Trophoblast cell (in vitro differentiated cells and primary cell): Measurements from ENCODE around the gene SLAMF1.

Source experiments
- DNase-seq, 2 donors: peaks; one replicate each; pipeline ENCODE4 v3.0.0-alpha.2; 2016
- H2AFZ ChIP-seq: 2 replicates; pipeline ENCODE4 v1.6.1; 2013; ENCODE audit warnings: low read length, moderate library complexity, mild to moderate bottlenecking; ENCODE audit not compliant: insufficient read depth, poor library complexity
- H2AK5ac ChIP-seq: 2 replicates; pipeline ENCODE4 v1.6.1; 2013; ENCODE audit warnings: mild to moderate bottlenecking, low read length
- H2BK120ac ChIP-seq: 2 replicates; pipeline ENCODE4 v1.6.1; 2013; ENCODE audit warnings: low read length, mild to moderate bottlenecking, moderate library complexity; ENCODE audit not compliant: insufficient read depth, poor library complexity
- H2BK12ac ChIP-seq: 2 replicates; pipeline ENCODE4 v1.6.1; 2013; ENCODE audit warnings: mild to moderate bottlenecking, low read length, moderate library complexity
- H2BK5ac ChIP-seq: 2 replicates; pipeline ENCODE4 v1.6.1; 2013; ENCODE audit warnings: low read length, low read depth, moderate library complexity, mild to moderate bottlenecking; ENCODE audit not compliant: poor library complexity
- H3K14ac ChIP-seq: 2 replicates; pipeline ENCODE4 v1.6.1; 2013; ENCODE audit warnings: mild to moderate bottlenecking, low read length
- H3K18ac ChIP-seq: 2 replicates; pipeline ENCODE4 v1.6.1; 2013; ENCODE audit warnings: mild to moderate bottlenecking, low read length
- H3K23ac ChIP-seq: 2 replicates; pipeline ENCODE4 v1.6.1; 2013; ENCODE audit warnings: low read length
- H3K27ac ChIP-seq: 2 replicates; pipeline ENCODE4 v1.5.1; 2013; ENCODE audit warnings: low read depth, mild to moderate bottlenecking, inconsistent platforms, low read length, moderate library complexity
- H3K27me3 ChIP-seq: 2 replicates; pipeline ENCODE4 v1.6.1; 2013; ENCODE audit warnings: inconsistent platforms, mild to moderate bottlenecking, low read length, moderate library complexity; ENCODE audit not compliant: insufficient read depth
- H3K36me3 ChIP-seq, 2 experiments: 1 replicate in 1 of 2; 2 replicates in 1 of 2; pipeline ENCODE4 v1.6.1; 2013; ENCODE audit warnings: low read length in 2 of 2, mild to moderate bottlenecking in 2 of 2, moderate library complexity in 1 of 2; ENCODE audit not compliant: insufficient read depth in 2 of 2, control insufficient read depth in 1 of 2
- H3K4ac ChIP-seq: 2 replicates; pipeline ENCODE4 v1.6.1; 2013; ENCODE audit warnings: low read depth, mild to moderate bottlenecking, low read length, moderate library complexity
- H3K4me1 ChIP-seq, 2 experiments: 1 replicate in 1 of 2; 2 replicates in 1 of 2; pipeline ENCODE4 v1.6.1; 2013; ENCODE audit warnings: low read length in 2 of 2, mild to moderate bottlenecking in 2 of 2, moderate library complexity in 1 of 2; ENCODE audit not compliant: insufficient read depth in 2 of 2, control insufficient read depth in 1 of 2
- H3K4me2 ChIP-seq: 2 replicates; pipeline ENCODE4 v1.6.1; 2013; ENCODE audit warnings: inconsistent platforms, mild to moderate bottlenecking, low read length, moderate library complexity
- H3K4me3 ChIP-seq: 2 replicates; pipeline ENCODE4 v1.5.1; 2013; ENCODE audit warnings: mild to moderate bottlenecking, low read depth, low read length, inconsistent platforms
- H3K79me1 ChIP-seq: one replicate; pipeline ENCODE4 v1.6.1; 2013; ENCODE audit warnings: low read length
- H3K79me2 ChIP-seq: 2 replicates; pipeline ENCODE4 v1.6.1; 2013; ENCODE audit warnings: low read length, mild to moderate bottlenecking; ENCODE audit not compliant: control insufficient read depth, insufficient read depth, poor library complexity
- H3K9ac ChIP-seq: 2 replicates; pipeline ENCODE4 v1.6.1; 2013; ENCODE audit warnings: mild to moderate bottlenecking, low read length
- H3K9me3 ChIP-seq: 2 replicates; pipeline ENCODE4 v1.6.1; 2013; ENCODE audit warnings: low read depth, mild to moderate bottlenecking, control low read depth, inconsistent platforms, low read length; ENCODE audit not compliant: insufficient read depth
- H4K12ac ChIP-seq: 2 replicates; pipeline ENCODE4 v1.6.1; 2013; ENCODE audit warnings: low read depth, mild to moderate bottlenecking, low read length, moderate library complexity
- H4K8ac ChIP-seq: 2 replicates; pipeline ENCODE4 v1.6.1; 2013; ENCODE audit warnings: low read depth, mild to moderate bottlenecking, low read length, moderate library complexity
- H4K91ac ChIP-seq: one replicate; pipeline ENCODE4 v1.6.1; 2013; ENCODE audit warnings: low read depth, mild to moderate bottlenecking, low read length, moderate library complexity
- WGBS: extraction: QIAGEN DNeasy Blood & Tissue Kit; methylation state at CpG from one replicate; pipeline ENCODE4 v1.1.7; 2013; ENCODE audit warnings: missing lambda C conversion rate; ENCODE audit not compliant: insufficient read length, insufficient coverage; ENCODE audit errors: extremely low coverage; 5-methylcytosine and 5-hydroxymethylcytosine counted together

The SLAMF1 gene

GRCh38 chr1:160615660-160616059, 31.2 kb downstream of the SLAMF1 start:
- Histone ChIP-seq H4K12ac (no peak overlapping the region), H4K91ac (no peak overlapping the region), H2BK5ac (no peak overlapping the region), H3K14ac (no peak overlapping the region), H3K79me2 (no peaks in the 10 kb centered on the region), H3K23ac (no peak overlapping the region), H3K27ac (no peak overlapping the region), H3K4me2 (no peak overlapping the region), H2AK5ac (no peak overlapping the region), H2AFZ (no peak overlapping the region), H4K8ac (no peak overlapping the region), H3K18ac (no peak overlapping the region), H3K36me3 (no peaks in the 10 kb centered on the region), H3K27me3 (no peaks in the 10 kb centered on the region), H2BK120ac (no peak overlapping the region), H3K4ac (no peak overlapping the region), H3K9me3 (no peaks in the 10 kb centered on the region), H3K4me1 (no peaks in the 10 kb centered on the region), H3K9ac (no peak overlapping the region), H3K79me1 (no peaks in the 10 kb centered on the region), H2BK12ac (no peak overlapping the region), H3K4me3 (no peak overlapping the region)
- no CpG with 5 or more reads among the region's 2 CpGs for WGBS
- no peak for DNase-seq

GRCh38 chr1:160614410-160614809, 32.4 kb downstream of the SLAMF1 start:
- Histone ChIP-seq H3K9ac (no peak overlapping the region), H3K4me2 (no peak overlapping the region), H4K8ac (no peak overlapping the region), H2AFZ (no peak overlapping the region), H2BK120ac (no peak overlapping the region), H2BK5ac (no peak overlapping the region), H3K27ac (no peak overlapping the region), H3K27me3 (no peaks in the 10 kb centered on the region), H2AK5ac (no peak overlapping the region), H4K91ac (no peak overlapping the region), H3K4me1 (no peaks in the 10 kb centered on the region), H4K12ac (no peak overlapping the region), H3K4me3 (no peak overlapping the region), H3K79me1 (no peaks in the 10 kb centered on the region), H3K4ac (no peak overlapping the region), H3K9me3 (no peaks in the 10 kb centered on the region), H2BK12ac (no peak overlapping the region), H3K14ac (no peak overlapping the region), H3K23ac (no peak overlapping the region), H3K79me2 (no peaks in the 10 kb centered on the region), H3K36me3 (no peaks in the 10 kb centered on the region), H3K18ac (no peak overlapping the region)
- no CpG with 5 or more reads among the region's 5 CpGs for WGBS
- peak in 1 of 2 donors; percentile 61 for DNase-seq

- Histone ChIP-seq H4K91ac (no peak overlapping the region), H3K9me3 (no peaks in the 10 kb centered on the region), H3K27me3 (no peaks in the 10 kb centered on the region), H3K4me2 (no peak overlapping the region), H4K12ac (no peak overlapping the region), H3K9ac (no peak overlapping the region), H3K79me1 (no peaks in the 10 kb centered on the region), H2BK12ac (no peak overlapping the region), H3K27ac (no peak overlapping the region), H3K4ac (no peak overlapping the region), H2AK5ac (no peak overlapping the region), H3K4me3 (no peak overlapping the region), H2AFZ (no peak overlapping the region), H3K4me1 (no peaks in the 10 kb centered on the region), H4K8ac (no peak overlapping the region), H2BK120ac (no peak overlapping the region), H3K36me3 (no peaks in the 10 kb centered on the region), H3K23ac (no peak overlapping the region), H2BK5ac (no peak overlapping the region), H3K18ac (no peak overlapping the region), H3K79me2 (no peaks in the 10 kb centered on the region), H3K14ac (no peak overlapping the region)
- no CpG with 5 or more reads among the region's 6 CpGs for WGBS
- DNase-seq = no peak
These were observed 34.1 kb downstream of the SLAMF1 start for GRCh38 chr1:160612613-160613218.

- no CpG with 5 or more reads among the region's 1 CpG for WGBS
- no peaks in the 10 kb centered on the region for H3K4me1 ChIP-seq
These were observed 36.1 kb downstream of the SLAMF1 start for GRCh38 chr1:160610569-160611242.

More at GRCh38 chr1:160610569-160611242, 36.1 kb downstream of the SLAMF1 start:
- Histone ChIP-seq H2AFZ (no peak overlapping the region), H2AK5ac (no peak overlapping the region), H3K4me3 (no peak overlapping the region), H3K4ac (no peak overlapping the region), H3K4me2 (no peak overlapping the region), H2BK120ac (no peak overlapping the region), H3K27ac (no peak overlapping the region), H3K27me3 (no peaks in the 10 kb centered on the region), H3K14ac (no peak overlapping the region), H4K12ac (no peak overlapping the region), H2BK5ac (no peak overlapping the region), H3K79me2 (no peaks in the 10 kb centered on the region), H2BK12ac (no peak overlapping the region), H4K91ac (no peak overlapping the region), H3K36me3 (no peaks in the 10 kb centered on the region), H4K8ac (no peak overlapping the region), H3K18ac (no peak overlapping the region), H3K23ac (no peak overlapping the region), H3K9ac (no peak overlapping the region), H3K79me1 (no peaks in the 10 kb centered on the region), H3K9me3 (no peaks in the 10 kb centered on the region)
- DNase-seq = no peak
